B cell (primary cell): ENCODE results near the gene FZR1. TPM values are rescaled to one million over a fixed set of nuclear protein-coding genes. Genes with fewer than 3 reads are reported as not detected.

Experiments used
- ATAC-seq: fragments of 200-7000 bp; cut with Tn5 transposase; one replicate; pipeline ENCODE4 v1.10.0; 2021; ENCODE audit warnings: low read depth, mild to moderate bottlenecking, moderate number of reproducible peaks, moderate library complexity
- CTCF ChIA-PET: fragments of 350-600 bp; sonication (Branson Sonifier 250); formaldehyde crosslinking; loops from one replicate; lab custom pipeline; 2021; ENCODE audit warnings: antibody characterized with exemption, inconsistent platforms; lab: Charles Lee
- POLR2A ChIA-PET: fragments of 350-600 bp; sonication (Branson Sonifier 250); formaldehyde crosslinking; loops from one replicate; lab custom pipeline; 2021; ENCODE audit warnings: antibody characterized with exemption; lab: Charles Lee
- DNase-seq: peaks from one replicate; pipeline ENCODE4 v3.0.0; 2013
- H2AFZ ChIP-seq: 2 replicates; pipeline ENCODE4 v1.6.1; 2012; ENCODE audit warnings: mild to moderate bottlenecking, low read depth, low read length; ENCODE audit not compliant: insufficient read depth, poor library complexity, severe bottlenecking
- H3K27ac ChIP-seq, 2 donors: 1 replicate in 1 of 2; 2 replicates in 1 of 2; pipeline ENCODE4 v1.5.1; 2012 to 2013; ENCODE audit warnings: low read length in 2 of 2, mild to moderate bottlenecking in 2 of 2, moderate library complexity in 1 of 2
- H3K27me3 ChIP-seq, 4 experiments: fragments of 200-600 bp in 1 of 4; sonication (generic) in 1 of 4; replicated peaks in 1 of 4; 1 replicate in 2 of 4; 2 replicates in 2 of 4; pipeline versions ENCODE4 v1.6.1 to v1.7.0; 2013 to 2016; ENCODE audit warnings: low read length in 3 of 4, mild to moderate bottlenecking in 2 of 4, mixed read lengths in 1 of 4, moderate library complexity in 1 of 4; ENCODE audit not compliant: insufficient read depth in 4 of 4, control insufficient read depth in 3 of 4; ENCODE audit errors: control extremely low read depth in 1 of 4
- H3K36me3 ChIP-seq, 2 experiments: replicated peaks in 1 of 2; 1 replicate in 1 of 2; 2 replicates in 1 of 2; pipeline versions ENCODE4 v1.6.1 to v1.7.1; 2013; ENCODE audit warnings: low read length in 1 of 2; ENCODE audit not compliant: insufficient read depth in 2 of 2, control insufficient read depth in 1 of 2; ENCODE audit errors: control extremely low read depth in 1 of 2, extremely low read depth in 1 of 2
- H3K4me1 ChIP-seq, 2 donors: fragments of 200-600 bp in 1 of 2; sonication (generic) in 1 of 2; 1 replicate in 1 of 2; 2 replicates in 1 of 2; pipeline versions ENCODE4 v1.5.1 to v1.6.1; 2013 to 2017; ENCODE audit warnings: low read length in 2 of 2; ENCODE audit not compliant: control insufficient read depth in 2 of 2, insufficient read depth in 2 of 2
- H3K4me2 ChIP-seq: replicated peaks from 2 replicates; pipeline ENCODE3; 2012; ENCODE audit warnings: mild to moderate bottlenecking, low read depth, low read length; ENCODE audit not compliant: poor library complexity, severe bottlenecking
- H3K4me3 ChIP-seq, 5 experiments: fragments of 200-600 bp in 1 of 5; sonication (generic) in 1 of 5; 1 replicate in 3 of 5; 2 replicates in 2 of 5; pipeline versions ENCODE4 v1.5.1 to v1.7.0; 2011 to 2016; ENCODE audit warnings: low read length in 4 of 5, mild to moderate bottlenecking in 4 of 5, low read depth in 2 of 5, control low read depth in 1 of 5, moderate library complexity in 1 of 5; ENCODE audit not compliant: insufficient read depth in 1 of 5; ENCODE audit errors: control extremely low read depth in 1 of 5, extremely low read depth in 1 of 5
- H3K79me2 ChIP-seq: fragments of 200-600 bp; sonication (generic); one replicate; pipeline ENCODE4 v1.6.0; 2016; ENCODE audit warnings: low read length; ENCODE audit not compliant: control insufficient read depth, insufficient read depth
- H3K9ac ChIP-seq: fragments of 200-600 bp; sonication (generic); 2 replicates; pipeline ENCODE4 v1.6.1; 2017; ENCODE audit warnings: mild to moderate bottlenecking, low read length, moderate library complexity
- H3K9me3 ChIP-seq, 3 donors: one replicate each; pipeline versions ENCODE4 v1.6.1 to v1.7.1; 2013; ENCODE audit warnings: low read length in 2 of 3; ENCODE audit not compliant: control insufficient read depth in 2 of 3, insufficient read depth in 1 of 3; ENCODE audit errors: control extremely low read depth in 1 of 3
- H4K20me1 ChIP-seq: 2 replicates; pipeline ENCODE4 v1.6.0; 2012; ENCODE audit warnings: mild to moderate bottlenecking, low read length; ENCODE audit not compliant: insufficient read depth, control insufficient read depth, poor library complexity, severe bottlenecking
- H3K27ac Mint-ChIP-seq: one replicate; pipeline ENCODE4 v1.8.0; 2021; ENCODE audit warnings: mixed read lengths
- H3K27me3 Mint-ChIP-seq: one replicate; pipeline ENCODE4 v1.8.0; 2021; ENCODE audit warnings: mixed read lengths
- H3K4me1 Mint-ChIP-seq: one replicate; pipeline ENCODE4 v1.8.0; 2021; ENCODE audit warnings: mixed read lengths
- H3K4me3 Mint-ChIP-seq: one replicate; pipeline ENCODE4 v1.8.0; 2021; ENCODE audit warnings: mixed read lengths
- H3K9me3 Mint-ChIP-seq: one replicate; pipeline ENCODE4 v1.8.0; 2022; ENCODE audit warnings: mixed read lengths; ENCODE audit not compliant: insufficient read depth
- CTCF ChIP-seq: fragments of 200-600 bp; IDR thresholded peaks from one replicate; pipeline ENCODE4 v1.8.0; 2022; ENCODE audit warnings: antibody characterized with exemption, mild to moderate bottlenecking
- EZH2 ChIP-seq: IDR thresholded peaks from 2 replicates; pipeline ENCODE4 v1.6.1; 2012; ENCODE audit warnings: borderline replicate concordance, low read depth, mild to moderate bottlenecking, moderate library complexity, low read length; ENCODE audit not compliant: insufficient read depth, poor library complexity, severe bottlenecking
- WGBS: methylation state at CpG from one replicate; pipeline ENCODE4 v1.1.5; 2013; ENCODE audit warnings: missing lambda C conversion rate; ENCODE audit not compliant: insufficient coverage; 5-methylcytosine and 5-hydroxymethylcytosine counted together
- intact Hi-C: fragments of 100-400 bp; cut with micrococcal nuclease; formaldehyde crosslinking; loops from one replicate; pipeline ENCODE4 v1.10.0; 2022
- polyA plus RNA-seq: library from polyadenylated mRNA; depleted of rRNA; stranded (reverse); fragments of >200 nt; gene quantifications from 2 replicates; pipeline ENCODE4 v1.2.3, GENCODE V29; 2012
- total RNA-seq, 2 donors: library from RNA; stranded (reverse); fragments of 120-200 nt in 1 of 2; gene quantifications; 1 replicate in 1 of 2; 2 replicates in 1 of 2; pipeline versions ENCODE4 v1.2.3 to v1.2.4, GENCODE V29; 2013 to 2022

FZR1 gene
- total and polyA plus RNA-seq, 2 donors (not counting 1 experiment from before 2014, with no cell fraction given) = 83.5 to 96.1 TPM

GRCh38 chr19:3523361-3524077 lies 17.4 kb downstream of the FZR1 start:
- Histone ChIP-seq H3K4me1 (peaks cover 0 to 4% of the 10 kb centered on the region in 2 donors), H4K20me1 (peaks cover 96% of the 10 kb centered on the region), H3K9me3 (no peaks in the 10 kb centered on the region), H3K9ac (no peak overlapping the region), H3K36me3 (peaks cover 0 to 74% of the 10 kb centered on the region in 2 experiments), H3K27ac (no peak overlapping the region), H2AFZ (no peak overlapping the region), H3K27me3 (no peaks in the 10 kb centered on the region), H3K4me3 (no peak overlapping the region), H3K79me2 (peaks cover 71% of the 10 kb centered on the region), H3K4me2 (no peak overlapping the region)
- ChIA-PET POLR2A (interaction anchor here (0.7 kb wide), 1 partner anchor 19 kb away, joined by 6 read pairs; no protein-coding TSS in a partner anchor), CTCF (no interaction called here)
- Mint-ChIP-seq H3K4me3 (no peak overlapping the region), H3K4me1 (peaks cover 11% of the 10 kb centered on the region), H3K27ac (no peak overlapping the region), H3K9me3 (no peaks in the 10 kb centered on the region), H3K27me3 (no peaks in the 10 kb centered on the region)
- DNase-seq = no peak
- TF ChIP-seq EZH2 = no peak
- TF ChIP-seq CTCF = no peak
- WGBS = 99% methylated on average over 21 of the region's 21 CpGs
- no peak for ATAC-seq
- intact Hi-C loops = no loop called here

GRCh38 chr19:3524078-3524842 lies 18.1 kb downstream of the FZR1 start:
- no peak overlapping the region for H2AFZ ChIP-seq
- Mint-ChIP-seq H3K4me1 (peaks cover 10% of the 10 kb centered on the region), H3K9me3 (no peaks in the 10 kb centered on the region), H3K27ac (no peak overlapping the region), H3K27me3 (no peaks in the 10 kb centered on the region), H3K4me3 (no peak overlapping the region)
- intact Hi-C loops = no loop called here
- ATAC-seq (no peak), DNase-seq (no peak)
- CTCF ChIA-PET = no interaction called here
- H3K27ac ChIP-seq = no peak overlapping the region
- no peaks in the 10 kb centered on the region for H3K27me3 ChIP-seq
- H3K4me1 ChIP-seq = no peaks in the 10 kb centered on the region
- POLR2A ChIA-PET = no interaction called here
- TF ChIP-seq CTCF (no peak), EZH2 (no peak)
- H3K36me3 ChIP-seq = peaks cover 0 to 74% of the 10 kb centered on the region in 2 experiments
- H4K20me1 ChIP-seq = peaks cover 96% of the 10 kb centered on the region
- H3K4me2 ChIP-seq = no peak overlapping the region
- H3K9ac ChIP-seq = no peak overlapping the region
- H3K79me2 ChIP-seq = peaks cover 69% of the 10 kb centered on the region
- no peak overlapping the region for H3K4me3 ChIP-seq
- H3K9me3 ChIP-seq = no peaks in the 10 kb centered on the region
- 96% methylated on average over 27 of the region's 33 CpGs for whole genome bisulfite sequencing
